Esophagus squamous epithelium (tissue), 5 donors: Measurements from ENCODE around the gene MEGF9. TPM values are rescaled to one million over a fixed set of nuclear protein-coding genes. Genes with fewer than 3 reads are reported as not detected.

ENCODE experiments used
- DNase-seq: peaks from one replicate; lab custom pipeline; 2025; lab: John Stamatoyannopoulos, UW
- H3K27ac ChIP-seq, 4 donors: fragments of 200-600 bp; sonication (generic); one replicate each; pipeline ENCODE4 v1.5.1; 2016 to 2019; ENCODE audit warnings: mild to moderate bottlenecking in 1 of 4
- H3K27me3 ChIP-seq, 4 donors: fragments of 200-600 bp; sonication (generic); 1 replicate in 3 of 4; 2 replicates in 1 of 4; pipeline versions ENCODE4 v1.5.1 to v1.6.0; 2017 to 2021; ENCODE audit warnings: antibody characterized with exemption in 1 of 4
- H3K36me3 ChIP-seq, 3 donors: fragments of 200-600 bp; sonication (generic); one replicate each; pipeline ENCODE4 v1.5.1; 2016 to 2019
- H3K4me1 ChIP-seq, 3 donors: fragments of 200-600 bp; sonication (generic); one replicate each; pipeline ENCODE4 v1.5.1; 2017 to 2019
- H3K4me3 ChIP-seq, 4 donors: fragments of 200-600 bp; sonication (generic); 1 replicate in 3 of 4; 2 replicates in 1 of 4; pipeline ENCODE4 v1.5.1; 2016 to 2019; ENCODE audit warnings: mild to moderate bottlenecking in 2 of 4, moderate library complexity in 1 of 4
- H3K9me3 ChIP-seq, 3 donors: fragments of 200-600 bp; sonication (generic); one replicate each; pipeline ENCODE4 v1.5.1; 2016 to 2019
- CTCF ChIP-seq, 6 experiments: fragments of 450-650 bp in 4 of 6; fragments of 200-600 bp in 2 of 6; sonication (generic) in 2 of 6; IDR thresholded peaks; one replicate each; pipeline ENCODE4 v1.5.1; 2016 to 2019; ENCODE audit warnings: antibody characterized with exemption in 6 of 6, mild to moderate bottlenecking in 4 of 6, moderate library complexity in 4 of 6
- POLR2A ChIP-seq, 4 donors: fragments of 450-650 bp; IDR thresholded peaks; one replicate each; pipeline ENCODE4 v1.6.1; 2017; ENCODE audit warnings: antibody characterized with exemption in 4 of 4, mild to moderate bottlenecking in 4 of 4, moderate library complexity in 3 of 4
- WGBS, 2 donors: methylation state at CpG; one replicate each; pipeline ENCODE4 v1.1.5; 2018; 5-methylcytosine and 5-hydroxymethylcytosine counted together
- intact Hi-C: fragments of 100-400 bp; cut with DNase I; formaldehyde crosslinking; loops from one replicate; pipeline ENCODE4 v1.15.0; 2022
- total RNA-seq, 4 donors: library from RNA; depleted of rRNA; stranded (reverse); fragments of >200 nt; gene quantifications; one replicate each; pipeline ENCODE4 v1.1.0, GENCODE V29; 2016
- donor health status: DM: yes; HTN: yes; CAD: no.

Gene MEGF9
- 10 to 100 TPM; 16.2 to 20.8 (median 18.0) TPM for total RNA-seq

GRCh38 chr9:120714088-120714845 is at the start of gene MEGF9:
Gene MEGF9, minus strand, starts transcription at chr9:120714470. Its CDS starts 112 bp downstream, at chr9:120714358.
- Histone ChIP-seq H3K27me3 (no peaks in the 10 kb centered on the region), H3K27ac (peak within 1 kb of the TSS; percentile 89 to 94 (median 91)), H3K36me3 (no peaks in the 10 kb centered on the region), H3K9me3 (no peaks in the 10 kb centered on the region), H3K4me3 (peak within 1 kb of the TSS; percentile 66 to 95 (median 72)), H3K4me1 (peaks cover 8 to 59% (median 27%) of the 10 kb centered on the region in 3 donors)
- TF ChIP-seq POLR2A (IDR thresholded peaks at IDR 0.05): peak in 3 of 4 donors; percentile 87 to 94 (median 92)
- no peak for TF ChIP-seq CTCF (IDR thresholded peaks at IDR 0.05)
- WGBS, 2 donors: no CpG with 5 or more reads among the region's 102 CpGs
- intact Hi-C loops: no loop called here
- DNase-seq: peak; percentile 84

- Histone ChIP-seq H3K27me3 (no peaks in the 10 kb centered on the region), H3K4me1 (peaks cover 0 to 4% (median 0%) of the 10 kb centered on the region in 3 donors), H3K36me3 (peaks cover 0 to 78% (median 19%) of the 10 kb centered on the region in 3 donors), H3K27ac (no peak overlapping the region), H3K4me3 (no peak overlapping the region), H3K9me3 (no peaks in the 10 kb centered on the region)
- intact Hi-C loops: no loop called here
- 73 to 75% methylated on average over 2 of the region's 2 CpGs for WGBS, 2 donors
- no peak for TF ChIP-seq POLR2A (IDR thresholded peaks at IDR 0.05)
- no peak for TF ChIP-seq CTCF (IDR thresholded peaks at IDR 0.05)
- no peak for DNase-seq
Measured at GRCh38 chr9:120761006-120761405, 46.7 kb upstream of the MEGF9 start.

- Histone ChIP-seq H3K4me1 (peaks cover 0 to 8% (median 0%) of the 10 kb centered on the region in 3 donors), H3K27me3 (no peaks in the 10 kb centered on the region), H3K36me3 (peaks cover 0 to 67% (median 19%) of the 10 kb centered on the region in 3 donors), H3K9me3 (no peaks in the 10 kb centered on the region), H3K4me3 (no peak overlapping the region), H3K27ac (peak overlapping the region in 2 of 4 donors; percentile 13 to 14)
- TF ChIP-seq POLR2A (IDR thresholded peaks at IDR 0.05): no peak
- no peak for TF ChIP-seq CTCF (IDR thresholded peaks at IDR 0.05)
- 95 to 96% methylated on average over 8 to 9 of the region's 9 CpGs for WGBS, 2 donors
- intact Hi-C loops: loop anchor here (5.0 kb wide), 1 partner anchor 177 kb away; no protein-coding TSS in a partner anchor
- no peak for DNase-seq
Measured at GRCh38 chr9:120759755-120760400, 45.6 kb upstream of the MEGF9 start.

- H3K4me1 ChIP-seq: peaks cover 0 to 8% (median 0%) of the 10 kb centered on the region in 3 donors
- no peak overlapping the region for H3K27ac ChIP-seq
- H3K4me3 ChIP-seq: no peak overlapping the region
- intact Hi-C loops: loop anchor here (5.0 kb wide), 1 partner anchor 179 kb away; no protein-coding TSS in a partner anchor
- WGBS, 2 donors: 60 to 78% methylated on average over 3 of the region's 3 CpGs
- TF ChIP-seq POLR2A (IDR thresholded peaks at IDR 0.05): no peak
- TF ChIP-seq CTCF (IDR thresholded peaks at IDR 0.05): no peak
- no peak for DNase-seq
- peaks cover 0 to 54% (median 7%) of the 10 kb centered on the region in 3 donors for H3K36me3 ChIP-seq
- H3K27me3 ChIP-seq: no peaks in the 10 kb centered on the region
- H3K9me3 ChIP-seq: no peaks in the 10 kb centered on the region
Measured at GRCh38 chr9:120758544-120758943, 44.3 kb upstream of the MEGF9 start.
